GM19099 (cell line): ENCODE results near the gene C5orf52.

Experiments used
- POLR2A ChIP-seq: IDR thresholded peaks from 3 replicates; pipeline ENCODE4 v1.6.1; 2011; ENCODE audit warnings: low read depth; ENCODE audit not compliant: insufficient read length; ENCODE audit errors: extremely low read depth

Gene C5orf52

DNA sequence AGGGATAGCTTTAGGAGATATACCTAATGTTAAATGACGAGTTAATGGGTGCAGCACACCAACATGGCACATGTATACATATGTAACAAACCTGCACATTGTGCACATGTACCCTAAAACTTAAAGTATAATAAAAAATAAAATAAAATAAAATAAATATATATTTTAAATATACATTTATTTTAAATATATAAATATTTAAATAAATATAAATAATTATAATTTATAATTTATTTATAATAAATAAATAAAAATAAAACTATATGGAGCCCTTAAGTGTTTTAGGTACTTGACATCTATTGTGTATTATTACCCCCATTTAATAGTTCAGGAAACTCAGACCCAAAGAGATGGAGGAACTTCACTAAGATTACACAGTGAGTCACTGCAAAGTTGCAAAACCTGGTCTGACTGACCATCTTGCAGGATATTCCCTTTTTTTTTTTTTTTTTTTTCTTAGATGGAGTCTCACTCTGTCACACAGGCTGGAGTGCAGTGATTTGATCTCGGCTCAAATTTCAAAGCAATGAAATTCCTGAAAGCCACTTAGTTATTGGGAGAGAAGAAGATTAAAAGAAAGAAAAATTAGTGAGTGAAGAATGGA, 5.8 kb upstream of the C5orf52 start:
- TF ChIP-seq POLR2A: no peak

DNA sequence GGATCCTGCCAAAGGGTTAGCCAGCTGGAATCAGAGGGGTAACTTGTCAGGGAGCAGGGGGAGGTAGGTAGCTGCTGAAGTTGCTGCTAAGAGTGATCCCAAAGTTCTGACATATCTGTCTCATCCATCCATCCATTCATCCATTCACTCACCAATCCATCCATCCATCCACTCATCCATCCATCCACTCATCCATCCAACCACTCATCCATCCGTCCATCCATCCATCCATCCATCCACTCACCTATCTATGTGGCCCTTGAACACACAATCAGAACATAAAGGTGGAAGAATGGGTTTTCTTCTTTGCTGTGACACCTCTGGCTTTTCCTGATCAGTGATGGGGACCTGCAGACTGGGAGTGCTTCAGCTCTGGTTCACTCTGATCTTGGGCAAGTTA, 3.0 kb upstream of the C5orf52 start:
- TF ChIP-seq POLR2A: no peak

DNA sequence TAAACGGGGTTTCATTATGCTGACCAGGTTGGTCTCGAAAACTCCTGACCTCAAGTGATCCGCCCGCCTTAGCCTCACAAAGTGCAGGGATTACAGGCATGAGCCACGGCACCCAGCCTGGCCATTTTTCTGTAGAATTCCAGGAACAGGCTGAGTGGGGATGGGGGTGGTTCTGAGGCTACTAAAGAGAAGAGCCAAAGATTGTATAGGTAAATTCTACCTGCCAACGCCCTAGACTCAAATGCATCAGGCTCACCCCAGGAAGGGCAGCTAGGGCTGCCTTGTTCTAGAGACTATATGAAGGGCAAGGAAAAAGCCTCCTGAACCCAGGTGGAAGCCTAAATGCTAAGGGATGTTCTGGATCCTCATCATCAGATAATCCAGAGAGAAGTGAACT, 1.6 kb upstream of the C5orf52 start:
- no peak for TF ChIP-seq POLR2A

DNA sequence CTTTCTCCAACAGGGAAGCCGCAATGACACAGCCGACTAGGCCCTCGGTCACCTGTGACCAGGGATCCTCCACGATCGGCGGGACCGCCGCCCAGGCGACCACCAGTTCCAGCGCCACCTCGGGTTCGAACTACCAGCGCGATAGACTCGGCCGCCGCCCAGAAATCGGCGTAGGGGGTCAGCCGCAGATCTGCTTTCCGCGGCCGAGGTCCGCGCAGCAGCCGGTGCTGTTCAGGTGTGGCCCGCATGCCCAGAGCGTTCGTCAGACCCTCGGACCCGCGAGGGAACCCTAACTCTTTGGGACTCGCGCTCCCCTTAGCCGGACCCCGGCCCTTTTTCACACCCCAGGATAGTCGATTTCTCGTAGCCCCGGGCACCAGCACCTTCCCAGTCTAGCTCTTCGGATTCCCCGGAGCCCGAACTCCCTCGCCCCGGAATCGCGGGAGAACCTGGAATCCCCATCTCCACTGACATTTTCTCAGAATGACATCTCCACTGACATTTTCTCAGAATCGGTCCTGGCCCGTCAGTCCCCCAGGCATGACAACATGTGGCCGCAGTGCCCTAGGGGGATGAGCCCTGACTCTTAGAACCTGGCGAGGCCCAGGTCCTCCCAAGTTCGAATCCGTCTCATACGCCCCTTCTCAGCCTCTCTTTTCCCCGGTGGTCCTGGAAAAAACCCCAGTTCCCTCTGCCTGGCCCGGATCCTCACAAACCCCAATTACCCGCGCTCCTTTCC, 428 bp downstream of the C5orf52 start:
- TF ChIP-seq POLR2A: no peak

DNA sequence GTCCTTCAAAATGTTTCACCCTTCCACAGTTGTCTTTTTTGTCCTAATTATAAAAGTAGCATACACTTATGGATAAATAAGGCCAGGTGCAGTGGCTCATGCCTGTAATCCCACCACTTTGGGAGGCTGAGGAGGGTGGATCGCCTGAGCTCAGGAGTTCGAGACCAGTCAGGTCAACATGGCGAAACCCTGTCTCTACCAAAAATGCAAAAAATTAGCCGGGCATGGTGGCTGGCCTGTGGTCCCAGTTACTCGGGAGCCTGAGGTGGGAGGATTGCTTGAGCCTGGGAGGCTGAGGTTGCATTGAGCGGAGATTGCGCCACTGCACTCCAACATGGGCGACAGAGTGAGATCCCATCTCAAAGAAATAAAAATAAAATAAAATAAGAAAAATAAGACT, 1.6 kb downstream of the C5orf52 start:
- TF ChIP-seq POLR2A: no peak

DNA sequence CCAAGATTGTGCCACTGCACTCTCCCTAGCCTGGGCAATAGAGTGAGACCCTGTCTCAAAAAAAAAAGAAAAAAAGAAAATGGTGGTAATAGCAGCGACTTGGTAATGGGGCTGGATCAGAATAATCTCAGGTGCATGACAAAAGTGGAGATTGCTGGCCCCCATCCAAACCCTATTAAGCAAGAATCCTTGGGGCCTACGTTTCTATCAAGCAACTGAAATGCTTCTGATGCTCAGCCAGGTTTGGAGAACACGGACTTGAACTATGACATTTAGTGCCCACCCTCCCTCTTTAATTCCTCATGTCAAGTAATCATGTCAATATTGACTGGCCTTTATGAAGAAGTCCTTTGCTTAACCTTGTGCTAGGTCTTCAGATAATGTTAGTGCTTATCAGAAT, 6.6 kb downstream of the C5orf52 start:
- TF ChIP-seq POLR2A: no peak

DNA sequence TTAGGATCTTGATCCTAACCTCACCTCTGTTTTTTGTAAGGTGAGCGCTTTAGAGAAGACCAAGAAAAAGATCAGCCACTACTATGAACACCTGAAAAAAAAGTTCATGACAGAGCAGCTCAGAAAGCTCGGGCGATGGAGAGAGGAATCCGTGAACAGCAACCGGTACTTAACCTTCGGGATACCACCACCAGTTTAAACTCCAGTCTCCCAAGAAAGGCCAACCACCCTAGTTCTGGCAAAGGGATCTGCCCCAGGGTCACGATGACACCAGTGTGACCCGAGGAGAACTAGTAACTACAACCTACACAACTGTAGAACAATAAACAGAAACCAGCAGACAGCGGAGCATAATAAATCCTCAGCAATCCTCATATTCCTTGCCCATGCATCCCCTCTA, 8.5 kb downstream of the C5orf52 start:
- TF ChIP-seq POLR2A: no peak

DNA sequence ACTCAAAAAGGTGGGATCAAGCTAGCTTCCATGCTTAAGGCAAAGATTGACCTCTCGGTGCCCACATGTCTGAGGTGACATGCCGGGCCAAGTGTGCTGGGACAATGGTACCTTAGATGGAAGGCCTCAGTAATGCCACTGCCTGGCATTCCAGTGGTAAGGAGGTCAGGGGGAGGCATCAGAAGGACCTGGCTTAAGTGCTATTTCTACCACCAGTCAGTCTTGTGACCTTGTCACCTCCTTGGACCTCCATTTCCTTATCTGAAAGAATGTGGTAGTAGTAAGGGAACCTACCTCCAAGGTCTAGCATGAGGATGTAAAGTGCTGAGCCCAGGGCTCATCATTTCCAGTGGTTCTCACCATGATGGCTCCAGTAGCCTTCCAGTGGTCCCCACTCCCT, 8.9 kb downstream of the C5orf52 start:
- no peak for TF ChIP-seq POLR2A

DNA sequence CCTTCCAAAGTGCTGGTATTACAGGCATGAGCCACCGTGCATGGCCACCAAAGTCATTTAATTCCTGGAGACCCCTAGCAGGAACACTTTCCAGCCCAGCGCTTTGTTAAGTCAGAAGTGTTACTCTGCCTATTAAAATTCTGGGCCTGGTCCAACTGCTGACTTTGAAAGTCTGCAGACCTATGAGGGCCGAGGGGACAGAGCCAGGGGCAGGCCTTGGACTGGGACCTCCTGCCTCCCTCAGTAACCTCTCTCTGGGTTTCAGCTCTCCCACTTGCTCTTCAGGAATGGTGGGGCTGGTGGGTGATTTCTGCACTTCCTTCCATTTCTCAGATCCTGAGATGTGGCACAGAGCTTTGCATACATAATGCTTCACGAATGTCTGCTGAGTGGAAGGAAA, 9.7 kb downstream of the C5orf52 start:
- no peak for TF ChIP-seq POLR2A

DNA sequence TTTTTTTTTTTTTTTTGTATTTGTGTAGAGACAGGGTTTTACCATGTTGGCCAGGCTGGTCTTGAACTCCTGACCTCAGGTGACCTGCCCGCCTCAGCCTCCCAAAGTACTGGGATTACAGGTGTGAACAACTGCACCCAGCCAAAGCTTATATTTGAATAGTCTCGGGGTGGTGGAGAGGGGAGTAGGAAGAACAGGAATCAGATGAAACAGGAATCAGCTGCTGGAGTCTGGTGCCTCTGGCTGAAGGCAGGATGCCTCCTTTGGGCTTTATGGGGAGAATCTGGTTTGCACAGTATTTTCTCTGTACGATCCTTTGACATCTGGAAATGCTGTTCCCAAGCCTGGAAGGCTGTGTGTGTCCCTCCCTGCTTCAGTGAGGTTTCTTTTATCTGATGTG, 10.9 kb downstream of the C5orf52 start:
- no peak for TF ChIP-seq POLR2A

DNA sequence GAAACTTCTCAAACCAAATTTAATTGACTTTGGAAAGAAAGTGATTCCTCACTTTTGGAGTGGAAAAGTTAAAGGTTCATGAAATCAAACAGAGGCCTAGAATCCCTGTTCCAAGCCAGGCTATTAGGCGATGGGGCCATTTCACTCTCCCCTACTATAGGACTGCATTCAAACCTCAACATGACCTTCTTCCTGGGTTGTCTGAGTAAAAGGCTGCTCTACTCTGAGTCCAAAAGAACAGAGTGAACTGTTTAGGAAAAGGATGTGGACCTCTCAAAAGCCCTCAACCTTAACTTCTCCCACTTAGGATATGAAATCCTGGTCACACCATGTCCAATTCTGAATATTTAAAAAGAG, 15.8 kb downstream of the C5orf52 start:
- no peak for TF ChIP-seq POLR2A

DNA sequence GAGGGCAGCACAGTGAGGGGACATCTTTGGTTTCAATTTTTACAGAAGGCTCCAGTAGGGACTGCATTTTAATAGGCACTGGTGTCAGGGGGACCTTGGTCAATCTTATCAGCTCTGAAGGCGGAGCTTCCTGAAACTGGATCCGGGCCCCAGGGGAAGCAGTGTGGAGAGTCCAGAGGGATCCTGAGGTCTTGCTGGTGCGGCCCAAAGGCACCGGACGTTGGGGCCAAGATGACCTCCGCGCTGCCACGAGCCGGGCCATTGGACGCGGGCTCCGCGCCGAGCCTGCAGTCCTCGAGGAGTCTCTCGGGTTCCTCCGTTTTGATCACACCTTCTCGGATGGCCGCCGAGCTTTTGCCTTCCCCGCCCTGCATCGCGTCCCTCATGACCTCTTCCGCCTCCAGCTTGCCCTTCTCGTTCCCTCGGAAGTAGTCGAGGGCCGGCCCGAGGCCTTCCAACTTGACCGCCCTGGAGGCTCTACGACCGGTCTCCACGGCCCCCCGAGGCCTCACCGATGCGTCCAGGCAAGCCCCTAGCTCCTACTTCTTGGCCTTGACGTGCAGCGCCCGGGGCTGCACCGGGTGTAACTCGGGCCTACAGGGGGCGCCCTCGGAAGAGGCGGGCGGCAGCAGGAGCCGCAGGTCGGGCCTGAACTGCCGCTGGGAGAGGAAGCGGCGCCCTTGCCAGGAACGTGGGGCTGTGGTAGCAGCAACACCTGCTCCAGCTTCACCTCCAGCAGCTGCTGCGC, 18.8 kb downstream of the C5orf52 start:
- no peak for TF ChIP-seq POLR2A

DNA sequence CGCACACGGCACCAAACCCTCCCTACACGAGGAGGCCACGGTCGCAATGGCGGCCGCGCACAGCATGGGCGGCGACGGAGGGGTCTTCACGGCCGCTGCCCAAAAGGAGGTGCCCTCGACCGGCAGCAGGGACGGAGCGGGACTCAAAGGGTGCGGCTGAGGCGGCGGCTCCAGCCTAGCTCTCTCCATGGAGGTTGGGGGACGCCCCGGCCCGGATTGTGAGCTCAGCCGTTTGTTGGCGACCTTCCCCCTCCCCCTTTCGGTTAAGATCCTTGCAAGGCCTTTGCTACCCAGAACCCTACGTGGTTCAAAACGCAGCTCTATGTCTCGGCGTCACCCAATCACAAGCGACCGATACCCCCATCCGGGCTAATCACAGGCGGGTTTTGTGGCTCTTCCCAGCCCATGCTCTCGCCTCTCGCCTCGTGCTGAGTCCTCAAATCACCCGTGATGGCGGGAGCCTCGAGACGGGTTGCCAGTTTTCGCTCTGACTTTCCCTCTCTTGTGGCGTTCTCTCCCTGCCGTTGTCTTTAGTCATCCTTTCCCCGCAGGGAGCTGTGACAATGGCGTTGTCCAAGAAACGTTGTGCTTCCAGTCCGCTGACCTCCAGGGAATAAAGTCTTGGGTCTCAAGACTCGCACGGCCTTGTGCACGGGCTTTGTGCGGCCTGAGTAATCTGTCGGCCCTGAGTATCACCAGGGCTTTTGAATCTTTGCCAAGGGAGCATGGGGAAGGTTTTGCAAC, 19.5 kb downstream of the C5orf52 start:
- TF ChIP-seq POLR2A: no peak

DNA sequence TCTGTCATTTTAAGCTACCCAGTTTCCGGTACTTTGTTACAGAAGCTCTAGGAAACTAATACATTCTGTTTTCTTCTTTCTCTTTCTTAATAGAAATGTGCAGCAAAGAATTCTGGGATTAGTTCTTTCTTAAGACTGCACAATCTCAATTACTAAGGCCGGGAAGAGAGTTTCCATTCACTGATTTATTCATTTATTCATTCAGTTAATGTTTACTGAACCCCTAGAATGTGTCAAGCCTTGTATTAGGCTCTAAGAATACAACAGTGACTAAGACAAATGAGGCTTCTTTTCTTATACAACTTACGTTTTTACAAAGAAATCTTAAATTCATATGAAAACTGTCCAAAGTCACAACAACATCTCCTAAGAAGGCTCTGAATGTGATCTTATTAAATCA, 32.4 kb downstream of the C5orf52 start:
- TF ChIP-seq POLR2A: no peak

DNA sequence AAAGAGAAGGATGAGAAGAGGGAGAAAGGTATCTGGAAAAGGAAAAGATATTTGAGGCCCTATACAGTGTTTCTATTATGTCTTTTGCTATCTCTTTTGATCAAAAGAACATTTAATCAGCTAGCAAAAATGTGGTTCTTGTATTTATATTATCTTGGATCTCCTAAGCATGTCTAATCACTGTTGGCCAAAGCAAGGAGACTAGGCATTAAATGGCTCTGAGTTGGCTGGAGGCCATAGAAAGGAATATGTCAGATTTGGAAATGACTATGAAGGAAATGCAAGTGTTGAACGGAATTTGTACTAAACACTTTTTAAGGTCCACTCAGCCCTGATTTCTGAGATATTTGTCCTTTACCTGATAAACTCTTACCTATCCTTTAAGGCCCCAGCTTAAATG, 37.5 kb downstream of the C5orf52 start:
- TF ChIP-seq POLR2A: no peak
